ENCODE results near the gene TLR6.

TLR6 gene

DNA sequence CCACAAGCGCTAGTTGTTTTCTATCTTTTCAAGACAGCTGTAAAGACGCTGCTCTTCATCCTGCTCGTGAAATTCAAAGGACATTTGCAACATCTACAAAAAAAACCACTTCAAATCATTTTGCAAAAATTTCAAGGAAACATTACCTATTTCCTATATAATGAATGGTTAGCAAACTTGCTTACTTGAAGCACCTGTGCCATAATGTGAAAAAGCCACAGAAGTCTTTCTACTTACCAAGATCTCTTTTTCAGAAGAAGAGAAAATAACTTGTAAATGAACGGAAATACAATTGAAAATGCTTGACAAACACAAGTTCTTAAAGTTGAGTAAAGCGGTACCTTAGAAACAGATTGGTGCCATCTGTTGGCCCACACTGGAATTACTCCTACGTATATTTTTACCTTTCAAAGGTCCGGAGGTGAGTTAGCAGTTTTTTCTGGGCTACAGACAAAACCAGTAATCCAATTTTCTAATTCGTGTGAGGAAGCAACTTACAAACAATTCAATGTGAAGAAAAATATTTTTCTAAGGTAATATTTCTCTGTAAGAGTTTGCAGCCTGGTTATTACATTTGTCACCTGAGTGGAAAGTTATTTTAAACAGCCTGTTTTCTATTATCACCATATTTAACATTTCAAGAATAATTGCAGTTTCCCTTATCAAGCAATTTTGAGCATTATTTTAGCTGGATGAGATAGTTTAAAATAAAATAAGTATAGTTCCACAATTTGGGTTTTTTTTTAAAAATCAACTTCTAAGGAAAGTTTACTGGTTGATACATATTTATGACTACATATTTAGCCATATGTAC lies at the start of gene TLR6:
Gene TLR6, minus strand, starts transcription at position 294 of the 814 bp plus-strand sequence. CDS start 27,344 bp downstream, outside the sequence.
- DNase-seq: peak; percentile 52

GRCh38 chr4:38905652-38906385 lies 49.2 kb upstream of the TLR6 start:
- no peak for DNase-seq

DNA sequence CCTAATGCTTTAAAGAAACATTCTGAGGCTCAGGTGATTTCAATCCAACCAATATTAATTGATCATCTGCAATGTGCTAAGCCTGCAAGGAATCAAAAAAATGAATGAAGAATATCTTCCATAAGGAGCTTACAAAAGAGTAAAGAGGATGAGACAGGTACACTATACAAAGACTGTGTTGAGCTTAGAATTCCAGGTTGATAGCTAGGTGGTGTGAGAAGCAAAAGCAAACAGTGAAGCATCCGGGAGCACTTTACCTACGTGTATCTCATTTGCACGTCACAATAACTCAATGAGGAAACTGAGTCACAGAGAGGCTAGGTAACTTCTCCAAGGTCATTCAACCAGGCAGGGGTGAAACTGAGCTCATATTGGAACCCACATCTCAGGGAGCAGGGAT lies 48.1 kb upstream of the TLR6 start:
- DNase-seq: no peak

DNA sequence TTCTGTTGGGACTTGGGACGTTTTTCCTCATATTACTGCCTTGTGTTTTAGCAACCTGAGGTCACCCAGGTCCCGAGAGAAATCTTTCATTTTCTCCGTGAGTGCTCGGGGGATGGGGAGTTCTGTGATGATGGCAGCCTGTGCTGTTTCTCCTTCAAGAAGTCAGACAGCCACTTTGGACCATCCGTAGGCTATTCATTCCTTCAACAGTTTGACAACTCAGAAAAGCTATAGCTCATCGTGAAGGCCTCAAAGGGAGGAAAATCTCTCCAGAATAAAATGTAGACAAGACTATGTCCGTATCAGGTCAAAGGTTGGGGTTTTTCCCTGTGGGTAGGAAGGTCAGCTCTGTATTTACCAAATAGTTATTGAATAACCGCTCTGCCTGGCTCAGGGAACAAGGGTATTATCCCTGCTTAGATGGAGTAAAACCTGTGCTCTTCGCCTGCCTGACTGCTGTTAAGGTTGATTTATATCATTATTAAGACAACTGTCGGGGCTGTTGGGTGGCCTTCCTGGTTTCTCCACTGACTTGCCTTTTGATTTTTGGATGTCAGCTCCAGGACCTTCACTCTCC lies 47.6 kb upstream of the TLR6 start:
- no peak for DNase-seq

DNA sequence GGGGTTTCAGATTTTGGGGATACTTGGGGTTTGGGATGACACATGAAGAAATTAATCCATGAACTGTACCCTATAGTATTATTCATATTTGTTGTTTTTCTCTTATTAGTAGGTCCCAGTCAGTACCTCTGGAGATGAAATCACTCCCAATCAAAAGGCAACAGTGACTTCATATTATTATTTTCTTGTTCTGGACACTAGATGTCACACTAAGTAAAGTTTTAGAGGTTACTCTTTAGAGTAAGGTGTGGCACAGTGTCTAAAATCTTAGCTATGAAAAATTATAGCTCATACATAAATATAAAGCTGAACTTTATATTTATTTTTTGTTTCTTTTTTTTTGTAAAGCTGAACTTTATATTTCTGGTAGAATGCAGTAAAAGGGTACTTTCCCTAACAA lies 46.1 kb upstream of the TLR6 start:
- no peak for DNase-seq

- no peak for DNase-seq
These were observed 45.6 kb upstream of the TLR6 start for GRCh38 chr4:38902221-38902620.

DNA sequence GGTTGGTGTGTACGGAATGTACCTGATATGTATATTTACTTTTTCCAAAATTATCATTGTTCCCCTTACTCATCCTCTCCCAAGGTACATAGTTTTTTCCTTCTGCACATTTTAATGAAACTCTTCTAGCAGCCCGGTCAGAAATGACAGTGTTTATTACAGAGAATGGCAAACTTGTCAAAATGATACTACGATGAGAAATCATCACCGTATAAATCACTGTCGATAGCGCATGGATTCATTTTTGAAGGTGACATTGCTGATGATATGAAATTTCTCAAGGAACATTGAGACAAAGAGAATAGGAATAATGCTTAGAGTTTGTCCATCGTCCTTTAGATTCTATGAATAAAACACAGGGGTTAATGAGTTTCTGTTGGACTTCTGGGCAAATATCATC lies 41.6 kb upstream of the TLR6 start:
- no peak for DNase-seq

DNA sequence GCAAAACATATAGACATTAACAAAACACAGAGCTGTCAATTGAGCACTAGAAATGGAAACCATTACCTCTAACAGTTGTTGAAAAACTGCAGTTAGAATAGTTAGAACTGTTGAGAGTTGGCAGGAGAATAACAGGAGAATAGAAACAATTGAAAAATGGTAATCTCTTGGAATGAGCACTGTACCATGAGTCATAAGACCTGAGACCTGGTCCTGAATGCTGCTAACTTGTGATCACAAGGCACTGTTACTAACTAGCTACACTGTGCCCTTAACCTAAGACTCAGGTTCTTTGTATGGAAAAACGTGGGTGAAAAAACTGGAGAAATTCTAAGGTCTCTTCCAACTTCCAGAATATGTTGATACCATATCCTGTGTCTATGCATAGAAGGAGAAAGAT lies 40.3 kb upstream of the TLR6 start:
- DNase-seq: no peak

DNA sequence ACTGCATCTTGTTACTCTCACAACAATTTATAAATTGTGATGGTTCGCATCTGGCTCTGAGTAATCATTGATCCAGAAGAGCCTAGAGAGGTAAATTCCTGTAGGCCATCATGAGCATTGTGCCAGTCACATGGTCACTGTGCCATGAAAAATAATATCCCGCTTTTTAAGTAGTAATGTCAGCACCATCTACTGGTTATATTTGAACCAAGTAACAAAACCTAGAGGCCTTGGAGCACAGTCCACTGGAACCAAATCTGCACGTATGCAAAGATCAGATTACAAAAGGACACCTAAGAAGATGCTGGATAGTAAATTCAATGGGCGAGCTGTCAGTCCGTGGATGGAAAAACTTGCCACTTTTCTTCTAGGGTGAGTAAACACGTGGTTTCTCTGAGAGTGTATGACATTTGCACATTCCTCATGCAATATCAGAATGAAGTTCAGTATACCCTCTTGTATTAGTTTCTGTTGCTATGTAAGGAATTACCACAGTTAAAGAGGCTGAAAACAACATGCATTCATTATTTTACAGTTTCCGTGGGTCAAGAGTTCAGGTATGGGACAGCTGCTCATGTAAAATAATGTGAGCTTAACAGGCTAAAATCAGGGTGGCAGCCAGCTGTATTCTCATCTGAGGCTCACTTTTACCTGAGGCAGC lies 37.8 kb upstream of the TLR6 start:
- DNase-seq: no peak

- DNase-seq: no peak
These were observed 34.7 kb upstream of the TLR6 start for GRCh38 chr4:38891051-38891983.

DNA sequence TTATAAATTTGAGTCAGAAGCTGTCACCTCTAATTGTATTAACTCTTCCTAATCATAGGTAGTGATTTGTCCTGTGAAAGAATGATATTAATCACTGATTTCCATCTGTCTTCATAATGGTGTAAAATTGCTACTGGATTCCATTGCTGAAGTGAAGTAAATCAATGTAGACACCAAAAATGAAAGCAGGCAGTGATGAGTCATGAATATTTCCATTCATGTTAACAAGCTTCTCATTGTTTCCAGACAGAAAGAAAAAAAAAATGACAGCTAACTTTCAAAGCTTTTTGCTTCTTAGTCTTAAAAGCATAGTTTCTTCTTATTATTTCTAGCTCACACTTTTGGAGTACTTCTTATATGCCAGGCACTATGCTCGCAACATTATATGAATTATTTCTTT lies 32.5 kb upstream of the TLR6 start:
- no peak for DNase-seq

GRCh38 chr4:38884254-38884653 lies 27.6 kb upstream of the TLR6 start:
- no peak for DNase-seq

DNA sequence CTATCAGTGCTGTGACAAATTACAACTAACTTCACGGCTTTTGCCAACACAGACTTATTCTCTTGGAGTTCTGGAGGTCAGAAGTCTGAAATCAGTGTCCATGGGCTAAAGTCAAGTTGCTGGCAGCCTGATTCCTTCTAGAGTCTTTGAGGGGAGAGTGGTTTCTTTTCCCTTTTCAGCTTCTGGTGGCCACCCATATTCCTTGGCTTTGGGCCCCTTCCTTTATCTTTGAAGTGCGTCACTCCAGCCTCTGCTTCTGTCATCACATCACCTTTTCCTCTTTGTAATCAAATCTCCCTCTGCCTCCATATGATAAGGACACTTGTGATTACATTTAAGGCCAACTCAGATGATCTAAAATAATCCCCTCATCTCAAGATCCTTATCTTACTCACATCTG lies 20.0 kb upstream of the TLR6 start:
- DNase-seq: no peak

- no peak for DNase-seq
These were observed 16.8 kb upstream of the TLR6 start for GRCh38 chr4:38873290-38873944.

- no peak for DNase-seq
These were observed 16.0 kb upstream of the TLR6 start for GRCh38 chr4:38872620-38873019.

GRCh38 chr4:38871593-38871992 lies 15.0 kb upstream of the TLR6 start:
- DNase-seq: no peak

DNA sequence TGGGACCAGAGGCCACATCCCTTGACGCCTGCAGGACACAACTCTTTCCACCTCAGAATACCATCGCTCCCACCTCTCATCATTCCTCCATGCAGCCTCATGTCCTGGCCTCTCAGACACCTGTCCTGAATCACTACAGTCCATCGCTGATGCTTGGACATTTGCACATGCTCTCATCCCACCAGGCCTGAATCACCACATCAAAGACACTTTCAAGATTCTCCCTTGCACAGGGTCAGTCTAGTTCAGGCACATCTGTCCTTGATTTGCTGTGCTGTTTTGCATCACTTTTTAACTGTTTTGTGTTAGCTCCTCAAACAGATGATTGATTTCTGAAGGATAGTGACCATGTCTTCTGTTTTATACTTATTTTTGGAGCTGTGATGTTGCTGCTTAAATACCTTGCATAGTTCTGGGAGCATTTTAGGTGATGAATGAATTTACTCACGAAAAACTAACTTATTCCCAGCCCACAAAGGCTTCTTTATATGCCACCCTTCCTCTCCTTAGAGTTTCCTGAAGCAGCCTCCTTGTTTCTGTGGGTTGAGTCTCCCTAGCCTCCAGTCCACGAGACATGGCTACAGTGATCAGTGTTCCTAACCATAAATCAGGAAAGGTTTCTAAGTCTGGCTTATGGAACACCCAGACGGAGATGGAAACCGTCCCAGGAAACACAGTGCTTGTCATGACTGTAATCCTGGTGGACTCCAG lies 13.6 kb upstream of the TLR6 start:
- no peak for DNase-seq

- no peak for DNase-seq
These were observed 12.9 kb upstream of the TLR6 start for GRCh38 chr4:38869511-38869910.

DNA sequence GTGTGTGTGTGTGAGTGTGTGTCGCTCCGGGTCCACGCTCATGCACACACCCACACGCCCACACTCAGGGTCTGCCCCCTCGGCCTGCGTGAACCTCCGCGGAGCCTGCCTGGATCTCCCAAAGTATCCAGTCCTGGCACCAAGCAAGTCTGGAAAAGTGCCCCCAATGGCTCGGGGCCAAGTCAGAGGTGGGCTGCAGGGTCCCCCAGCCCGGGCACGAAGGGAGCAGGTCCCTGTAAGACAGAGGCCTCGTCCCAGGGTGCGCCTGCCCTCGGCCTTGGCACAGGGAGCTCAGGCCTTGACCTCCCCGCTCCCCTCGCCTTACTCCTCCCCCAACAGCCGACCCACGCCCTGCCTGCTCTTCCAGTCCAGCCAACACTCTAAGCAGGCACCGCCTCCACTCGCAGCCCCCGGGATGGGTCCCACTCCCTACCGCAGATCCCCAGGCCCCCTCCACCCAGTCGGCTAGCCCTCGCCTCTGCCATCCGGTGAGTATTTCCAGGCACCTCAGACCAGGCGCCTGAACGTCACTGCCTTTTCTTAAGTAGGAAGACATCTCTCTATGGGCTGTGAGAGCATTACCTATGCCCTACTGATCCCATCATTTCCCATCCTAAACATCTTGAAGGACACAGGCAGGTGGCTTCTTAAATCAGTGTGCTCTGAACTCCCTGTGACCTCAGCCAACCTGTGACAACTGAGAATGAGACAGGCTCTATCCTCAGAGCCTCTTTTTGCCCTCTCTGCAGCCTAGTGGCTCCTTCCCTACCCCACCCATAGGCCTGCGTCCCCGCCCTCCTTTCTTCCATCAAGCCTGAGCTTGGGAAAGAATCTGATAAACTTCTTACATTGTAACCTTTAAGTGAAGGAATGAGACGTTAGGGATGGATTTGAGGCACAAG lies 11.7 kb upstream of the TLR6 start:
- no peak for DNase-seq

DNA sequence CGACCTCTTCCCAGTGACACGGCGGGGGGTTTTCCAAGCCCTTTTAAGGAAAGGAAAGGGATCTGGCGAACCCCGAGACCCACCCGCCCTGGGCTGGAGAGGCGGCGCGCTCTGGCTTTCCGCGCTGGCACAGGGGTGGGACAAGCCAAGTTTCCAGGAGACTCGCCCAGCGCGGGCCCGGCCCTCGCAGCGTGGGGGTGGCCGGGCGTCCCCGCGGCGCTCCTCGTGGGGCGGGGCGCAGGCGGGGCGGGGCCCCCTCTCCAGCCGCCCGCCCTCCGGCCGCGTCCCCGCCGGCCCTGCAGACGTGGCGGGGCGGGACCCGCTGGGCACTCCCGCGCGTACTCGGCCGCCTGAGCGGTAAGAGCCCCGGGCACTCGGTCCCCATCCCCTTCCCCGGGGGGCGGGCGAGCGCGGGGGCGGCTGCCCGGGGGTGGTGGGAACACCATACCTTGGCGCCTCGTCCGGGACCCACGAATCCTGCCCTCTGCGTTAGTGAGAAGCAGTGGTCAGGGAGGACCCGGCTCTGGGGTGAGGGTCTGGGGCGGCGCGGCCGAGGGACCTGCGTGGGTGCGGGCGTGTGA lies 11.0 kb upstream of the TLR6 start, which contains the start of gene FAM114A1:
Gene FAM114A1, plus strand, starts transcription at position 329 of the 581 bp plus-strand sequence. CDS start 10,273 bp downstream, outside the sequence.
- DNase-seq: peak; percentile 21
